Ammon's horn (tissue), 1 donor: ENCODE data around the gene MSI2.
"Not testable (repeated sequence)": the region's sequence is repeated elsewhere in the genome, so short reads cannot be mapped to it uniquely, and the experiment has no call there.

Experiments used
- DNase-seq: peaks from one replicate; pipeline ENCODE4 v3.0.0-alpha.2; 2016; ENCODE audit warnings: low spot score

The MSI2 gene

GRCh38 chr17:57255776-57256681 is at the start of gene MSI2:
TSS of gene MSI2 (plus strand) at chr17:57256523. CDS start at chr17:57256743, 220 bp downstream.
- DNase-seq: peak; percentile 93

- no peak for DNase-seq
These were observed 49.4 kb upstream of the MSI2 start for GRCh38 chr17:57206928-57207327.

GRCh38 chr17:57207396-57207795 is 48.9 kb upstream of the MSI2 start:
- DNase-seq: no peak

- DNase-seq: no peak
These were observed 46.1 kb upstream of the MSI2 start for GRCh38 chr17:57210224-57210553.

- DNase-seq: no peak
These were observed 45.3 kb upstream of the MSI2 start for GRCh38 chr17:57210972-57211411.

GRCh38 chr17:57211543-57211942 is 44.8 kb upstream of the MSI2 start:
- DNase-seq: no peak

GRCh38 chr17:57213180-57213825 is 43.0 kb upstream of the MSI2 start:
- no peak for DNase-seq

- DNase-seq: no peak
These were observed 41.0 kb upstream of the MSI2 start for GRCh38 chr17:57215317-57215716.

- no peak for DNase-seq
These were observed 34.7 kb upstream of the MSI2 start for GRCh38 chr17:57221366-57222350.

DNA sequence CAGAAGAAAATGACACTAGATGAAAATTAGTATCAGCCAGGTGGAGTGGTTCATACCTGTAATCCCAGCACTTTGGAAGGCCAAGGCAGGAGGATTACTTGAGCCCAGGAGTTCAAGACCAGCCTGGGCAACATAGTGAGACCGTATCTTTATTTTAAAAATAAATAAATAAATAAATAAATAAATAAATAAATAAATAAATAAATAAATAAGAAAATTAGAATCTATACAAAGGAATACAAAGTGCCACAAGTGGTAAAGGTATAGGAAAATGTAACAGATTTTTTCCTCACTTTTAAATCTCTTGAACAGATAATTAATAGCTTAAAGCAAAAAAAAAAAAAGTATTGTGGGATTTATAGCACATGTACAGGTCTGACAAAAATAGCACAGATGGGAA is 33.9 kb upstream of the MSI2 start:
- DNase-seq: not testable (repeated sequence)

DNA sequence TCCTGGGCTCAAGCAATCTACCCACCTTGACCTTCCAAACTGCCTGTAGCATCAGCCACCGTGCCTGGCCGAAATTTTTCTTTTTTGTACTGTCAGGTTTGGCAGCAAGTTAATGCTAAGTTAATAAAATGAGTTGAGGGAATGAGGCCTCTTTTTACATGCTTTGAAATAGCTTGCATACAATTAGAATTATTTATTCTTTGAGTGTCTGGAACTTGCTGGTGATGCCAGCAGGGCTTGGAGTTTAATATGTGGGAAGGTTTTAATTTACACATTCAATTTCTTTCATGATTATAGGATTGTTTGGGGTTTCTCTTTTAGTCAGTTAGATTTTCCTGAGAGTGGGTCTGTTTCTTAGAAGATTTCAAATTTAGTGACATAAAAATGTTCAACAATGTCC is 31.2 kb upstream of the MSI2 start:
- no peak for DNase-seq

- no peak for DNase-seq
These were observed 29.5 kb upstream of the MSI2 start for GRCh38 chr17:57226793-57227192.

DNA sequence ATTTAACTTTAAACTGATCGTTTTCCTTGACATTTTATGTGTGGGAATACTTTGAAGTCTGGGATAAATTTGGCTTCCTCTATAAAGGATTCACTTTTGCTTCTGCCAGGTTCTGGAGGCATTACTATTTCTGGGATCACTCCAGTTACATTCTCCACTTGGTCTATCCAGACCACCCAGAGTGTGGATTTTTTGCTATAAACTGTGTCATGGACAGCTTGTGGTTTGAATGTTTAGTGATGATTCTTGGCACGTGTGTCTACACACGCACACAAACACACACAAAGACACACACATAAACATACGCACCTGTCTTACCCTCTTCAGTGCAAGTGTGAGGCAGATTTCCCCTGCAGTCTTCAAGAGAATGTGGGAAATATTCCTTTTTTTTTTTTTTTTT is 27.4 kb upstream of the MSI2 start:
- no peak for DNase-seq

GRCh38 chr17:57234061-57234738 is 22.1 kb upstream of the MSI2 start:
- DNase-seq: no peak

- no peak for DNase-seq
These were observed 21.6 kb upstream of the MSI2 start for GRCh38 chr17:57234739-57235092.

DNA sequence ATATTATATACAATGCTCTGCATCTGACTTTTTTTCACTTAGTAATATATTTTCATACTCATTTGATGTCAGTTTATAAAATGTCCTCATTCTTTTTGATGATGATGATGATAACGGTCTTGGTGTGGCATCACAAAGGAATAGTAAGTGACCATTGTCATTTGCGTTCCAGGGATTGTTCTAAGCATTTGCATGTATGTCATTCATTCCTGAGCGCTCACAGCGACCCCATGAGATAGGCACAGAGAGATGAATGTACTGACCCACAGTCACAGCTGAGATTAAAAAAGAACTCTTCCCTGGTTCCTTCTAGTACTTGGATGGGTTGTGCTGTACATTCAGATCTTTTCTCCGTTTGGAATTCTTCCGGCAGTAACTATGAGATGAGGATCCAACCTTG is 21.2 kb upstream of the MSI2 start:
- DNase-seq: no peak

DNA sequence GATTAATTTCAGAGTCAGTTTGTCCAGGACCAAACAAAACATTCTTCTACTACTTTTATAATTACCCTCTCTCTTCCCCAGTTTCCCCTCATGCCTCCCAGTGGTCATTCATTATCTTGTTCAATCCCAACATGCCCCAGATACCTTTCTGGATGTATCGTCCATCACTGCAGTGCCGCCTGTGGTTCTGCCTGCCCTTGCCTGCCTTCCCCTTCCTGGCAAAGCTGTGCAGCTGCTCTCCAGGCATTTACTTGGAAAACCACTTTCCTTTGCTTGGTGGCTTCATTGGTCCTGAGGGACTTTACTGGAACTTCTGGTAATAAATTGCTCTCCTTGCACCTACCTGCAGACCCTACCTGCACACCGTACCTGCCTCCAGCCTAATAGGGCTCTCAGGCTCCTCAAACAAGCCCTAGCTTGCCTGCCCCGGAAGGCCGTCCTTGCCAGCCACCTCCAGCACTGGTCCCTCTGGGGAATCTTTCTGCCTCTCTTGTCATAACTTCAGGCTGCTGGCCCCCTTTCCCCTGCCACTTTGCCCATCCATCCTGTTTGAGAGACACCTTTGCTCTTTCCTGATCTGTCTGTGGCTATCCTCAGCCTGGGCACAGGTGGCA is 19.5 kb upstream of the MSI2 start:
- DNase-seq: no peak

- no peak for DNase-seq
These were observed 15.7 kb upstream of the MSI2 start for GRCh38 chr17:57240648-57241047.

DNA sequence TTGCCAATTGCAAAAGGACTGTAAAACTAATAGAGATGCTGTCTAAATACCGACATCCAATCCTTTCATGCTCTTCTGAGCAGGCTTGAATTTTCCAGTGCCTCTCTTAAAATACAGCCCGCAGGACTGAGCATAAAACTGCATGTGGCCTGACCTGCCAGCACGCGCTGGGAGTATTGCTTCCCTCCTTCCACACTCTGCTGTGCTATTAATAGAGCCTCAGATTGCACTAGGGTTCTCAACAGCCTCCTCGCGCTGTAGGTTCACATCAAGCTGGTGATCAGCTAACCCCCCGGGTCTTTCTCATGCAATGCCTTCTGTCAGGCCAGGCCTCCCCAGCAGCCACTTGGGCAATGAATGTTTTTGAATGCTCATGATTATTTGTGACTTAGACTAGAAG is 14.2 kb upstream of the MSI2 start:
- no peak for DNase-seq

- peak; percentile 67 for DNase-seq
These were observed 13.1 kb upstream of the MSI2 start for GRCh38 chr17:57243171-57243622.

DNA sequence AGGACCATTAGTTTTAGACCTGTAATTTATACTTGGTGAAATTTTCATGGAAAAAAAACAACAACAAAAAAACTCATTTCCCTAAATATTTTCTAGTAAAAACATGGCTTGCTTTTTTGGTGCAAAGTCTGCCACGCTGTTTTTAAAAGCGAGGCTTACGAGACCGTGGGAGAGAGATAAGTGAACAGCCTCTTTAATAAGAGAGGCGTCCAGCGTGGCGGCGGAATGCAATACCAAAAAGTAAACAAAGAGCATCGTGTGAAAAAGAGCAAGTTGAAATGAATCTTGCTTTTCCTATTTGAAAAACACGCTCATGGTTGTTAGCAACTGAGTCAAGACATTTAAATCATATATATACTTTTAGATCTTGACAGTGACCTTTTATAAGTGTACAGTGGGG is 10.5 kb upstream of the MSI2 start:
- no peak for DNase-seq
